Neural cell (in vitro differentiated cells): ENCODE data around the gene AFMID.

ENCODE experiments used
- EZH2 ChIP-seq: fragments of 200-600, 300-800 bp; shearing (Covaris generic), sonication (generic); IDR thresholded peaks from 2 replicates; pipeline ENCODE4 v1.6.1; 2014; ENCODE audit warnings: antibody characterized with exemption, low read length, borderline replicate concordance, mild to moderate bottlenecking; ENCODE audit not compliant: insufficient read depth, poor library complexity, severe bottlenecking
- MXI1 ChIP-seq: fragments of 450-650 bp; conservative IDR thresholded peaks from 2 replicates; pipeline ENCODE4 v1.6.1; 2014; ENCODE audit warnings: antibody characterized with exemption, mild to moderate bottlenecking; ENCODE audit not compliant: poor library complexity, severe bottlenecking
- POLR2AphosphoS5 ChIP-seq: IDR thresholded peaks from 2 replicates; pipeline ENCODE4 v1.6.1; 2012
- SMC3 ChIP-seq: fragments of 450-650 bp; conservative IDR thresholded peaks from 2 replicates; pipeline ENCODE4 v1.6.1; 2014; ENCODE audit warnings: antibody characterized with exemption, mild to moderate bottlenecking, moderate library complexity; ENCODE audit not compliant: poor library complexity
- TF ChIP-seq, protein P1 (sequence below): fragments of 450-650 bp; IDR thresholded peaks from 2 replicates; pipeline ENCODE4 v1.5.1; 2014; ENCODE audit warnings: antibody characterized with exemption, mild to moderate bottlenecking, moderate library complexity; ENCODE audit not compliant: poor library complexity, severe bottlenecking
- TF ChIP-seq, protein P2 (sequence below): IDR thresholded peaks from 2 replicates; pipeline ENCODE4 v1.6.1; 2012; ENCODE audit warnings: borderline replicate concordance

DNA sequence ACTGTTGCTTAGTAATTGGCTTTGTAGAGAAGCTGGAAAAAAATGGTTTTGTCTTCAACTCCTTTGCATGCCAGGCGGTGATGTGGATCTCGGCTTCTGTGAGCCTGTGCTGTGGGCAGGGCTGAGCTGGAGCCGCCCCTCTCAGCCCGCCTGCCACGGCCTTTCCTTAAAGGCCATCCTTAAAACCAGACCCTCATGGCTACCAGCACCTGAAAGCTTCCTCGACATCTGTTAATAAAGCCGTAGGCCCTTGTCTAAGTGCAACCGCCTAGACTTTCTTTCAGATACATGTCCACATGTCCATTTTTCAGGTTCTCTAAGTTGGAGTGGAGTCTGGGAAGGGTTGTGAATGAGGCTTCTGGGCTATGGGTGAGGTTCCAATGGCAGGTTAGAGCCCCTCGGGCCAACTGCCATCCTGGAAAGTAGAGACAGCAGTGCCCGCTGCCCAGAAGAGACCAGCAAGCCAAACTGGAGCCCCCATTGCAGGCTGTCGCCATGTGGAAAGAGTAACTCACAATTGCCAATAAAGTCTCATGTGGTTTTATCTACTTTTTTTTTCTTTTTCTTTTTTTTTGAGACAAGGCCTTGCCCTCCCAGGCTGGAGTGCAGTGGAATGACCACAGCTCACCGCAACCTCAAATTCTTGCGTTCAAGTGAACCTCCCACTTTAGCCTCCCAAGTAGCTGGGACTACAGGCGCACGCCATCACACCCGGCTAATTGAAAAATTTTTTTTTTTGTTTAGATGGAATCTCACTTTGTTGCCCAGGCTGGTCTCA, 38.1 kb downstream of the AFMID start:
- TF ChIP-seq, protein P1, sequence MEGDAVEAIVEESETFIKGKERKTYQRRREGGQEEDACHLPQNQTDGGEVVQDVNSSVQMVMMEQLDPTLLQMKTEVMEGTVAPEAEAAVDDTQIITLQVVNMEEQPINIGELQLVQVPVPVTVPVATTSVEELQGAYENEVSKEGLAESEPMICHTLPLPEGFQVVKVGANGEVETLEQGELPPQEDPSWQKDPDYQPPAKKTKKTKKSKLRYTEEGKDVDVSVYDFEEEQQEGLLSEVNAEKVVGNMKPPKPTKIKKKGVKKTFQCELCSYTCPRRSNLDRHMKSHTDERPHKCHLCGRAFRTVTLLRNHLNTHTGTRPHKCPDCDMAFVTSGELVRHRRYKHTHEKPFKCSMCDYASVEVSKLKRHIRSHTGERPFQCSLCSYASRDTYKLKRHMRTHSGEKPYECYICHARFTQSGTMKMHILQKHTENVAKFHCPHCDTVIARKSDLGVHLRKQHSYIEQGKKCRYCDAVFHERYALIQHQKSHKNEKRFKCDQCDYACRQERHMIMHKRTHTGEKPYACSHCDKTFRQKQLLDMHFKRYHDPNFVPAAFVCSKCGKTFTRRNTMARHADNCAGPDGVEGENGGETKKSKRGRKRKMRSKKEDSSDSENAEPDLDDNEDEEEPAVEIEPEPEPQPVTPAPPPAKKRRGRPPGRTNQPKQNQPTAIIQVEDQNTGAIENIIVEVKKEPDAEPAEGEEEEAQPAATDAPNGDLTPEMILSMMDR, result no peak
- TF ChIP-seq EZH2 (no peak), MXI1 (no peak), POLR2AphosphoS5 (no peak), SMC3 (no peak)
- TF ChIP-seq, protein P2, sequence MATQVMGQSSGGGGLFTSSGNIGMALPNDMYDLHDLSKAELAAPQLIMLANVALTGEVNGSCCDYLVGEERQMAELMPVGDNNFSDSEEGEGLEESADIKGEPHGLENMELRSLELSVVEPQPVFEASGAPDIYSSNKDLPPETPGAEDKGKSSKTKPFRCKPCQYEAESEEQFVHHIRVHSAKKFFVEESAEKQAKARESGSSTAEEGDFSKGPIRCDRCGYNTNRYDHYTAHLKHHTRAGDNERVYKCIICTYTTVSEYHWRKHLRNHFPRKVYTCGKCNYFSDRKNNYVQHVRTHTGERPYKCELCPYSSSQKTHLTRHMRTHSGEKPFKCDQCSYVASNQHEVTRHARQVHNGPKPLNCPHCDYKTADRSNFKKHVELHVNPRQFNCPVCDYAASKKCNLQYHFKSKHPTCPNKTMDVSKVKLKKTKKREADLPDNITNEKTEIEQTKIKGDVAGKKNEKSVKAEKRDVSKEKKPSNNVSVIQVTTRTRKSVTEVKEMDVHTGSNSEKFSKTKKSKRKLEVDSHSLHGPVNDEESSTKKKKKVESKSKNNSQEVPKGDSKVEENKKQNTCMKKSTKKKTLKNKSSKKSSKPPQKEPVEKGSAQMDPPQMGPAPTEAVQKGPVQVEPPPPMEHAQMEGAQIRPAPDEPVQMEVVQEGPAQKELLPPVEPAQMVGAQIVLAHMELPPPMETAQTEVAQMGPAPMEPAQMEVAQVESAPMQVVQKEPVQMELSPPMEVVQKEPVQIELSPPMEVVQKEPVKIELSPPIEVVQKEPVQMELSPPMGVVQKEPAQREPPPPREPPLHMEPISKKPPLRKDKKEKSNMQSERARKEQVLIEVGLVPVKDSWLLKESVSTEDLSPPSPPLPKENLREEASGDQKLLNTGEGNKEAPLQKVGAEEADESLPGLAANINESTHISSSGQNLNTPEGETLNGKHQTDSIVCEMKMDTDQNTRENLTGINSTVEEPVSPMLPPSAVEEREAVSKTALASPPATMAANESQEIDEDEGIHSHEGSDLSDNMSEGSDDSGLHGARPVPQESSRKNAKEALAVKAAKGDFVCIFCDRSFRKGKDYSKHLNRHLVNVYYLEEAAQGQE, result no peak
